HFF-Myc (cell line): ENCODE results near the gene RPRD2.

Source experiments
- DNase-seq: peaks from one replicate; pipeline ENCODE4 v3.0.0-alpha.2; 2011; ENCODE audit warnings: low read depth; ENCODE audit errors: extremely low read depth
- H3K4me3 ChIP-seq: replicated peaks from 2 replicates; pipeline ENCODE4 v1.5.1; 2011; ENCODE audit warnings: low read depth, mild to moderate bottlenecking, control low read depth, low read length
- CTCF ChIP-seq: IDR thresholded peaks from 2 replicates; pipeline ENCODE4 v1.5.1; 2012; ENCODE audit warnings: mild to moderate bottlenecking, low read depth, low read length, control low read depth; ENCODE audit errors: missing control alignments

RPRD2 gene

GRCh38 chr1:150372580-150372979 lies 8.6 kb downstream of the RPRD2 start:
- DNase-seq, result no peak
- no peak overlapping the region for H3K4me3 ChIP-seq
- no peak for TF ChIP-seq CTCF

GRCh38 chr1:150376110-150376509 lies 12.2 kb downstream of the RPRD2 start:
- no peak for TF ChIP-seq CTCF
- no peak overlapping the region for H3K4me3 ChIP-seq
- no peak for DNase-seq

GRCh38 chr1:150383631-150384324 lies 19.8 kb downstream of the RPRD2 start:
- no peak for TF ChIP-seq CTCF
- no peak overlapping the region for H3K4me3 ChIP-seq
- no peak for DNase-seq

- no peak for TF ChIP-seq CTCF
- DNase-seq, result no peak
- no peak overlapping the region for H3K4me3 ChIP-seq
Observed at GRCh38 chr1:150385537-150386445, 21.8 kb downstream of the RPRD2 start.

GRCh38 chr1:150386592-150386991 lies 22.6 kb downstream of the RPRD2 start:
- H3K4me3 ChIP-seq, result no peak overlapping the region
- TF ChIP-seq CTCF, result no peak
- no peak for DNase-seq

GRCh38 chr1:150387200-150387599 lies 23.3 kb downstream of the RPRD2 start:
- no peak overlapping the region for H3K4me3 ChIP-seq
- no peak for DNase-seq
- TF ChIP-seq CTCF, result no peak
